GM18498 (cell line): ENCODE measurements around the gene ZNF716.
"Not testable (repeated sequence)": the region's sequence is repeated elsewhere in the genome, so short reads cannot be mapped to it uniquely, and the experiment has no call there.

Experiments used
- ATAC-seq: cut with Tn5 transposase; IDR thresholded peaks from one replicate; pipeline ENCODE4 v1.9.1; 2021; ENCODE audit warnings: mild to moderate bottlenecking, moderate library complexity; ENCODE audit not compliant: unreplicated experiment

The ZNF716 gene

GRCh38 chr7:57425969-57426628 lies 23.9 kb upstream of the ZNF716 start:
- ATAC-seq = no peak

- ATAC-seq = no peak
Measured at GRCh38 chr7:57426629-57427003, 23.4 kb upstream of the ZNF716 start.

DNA sequence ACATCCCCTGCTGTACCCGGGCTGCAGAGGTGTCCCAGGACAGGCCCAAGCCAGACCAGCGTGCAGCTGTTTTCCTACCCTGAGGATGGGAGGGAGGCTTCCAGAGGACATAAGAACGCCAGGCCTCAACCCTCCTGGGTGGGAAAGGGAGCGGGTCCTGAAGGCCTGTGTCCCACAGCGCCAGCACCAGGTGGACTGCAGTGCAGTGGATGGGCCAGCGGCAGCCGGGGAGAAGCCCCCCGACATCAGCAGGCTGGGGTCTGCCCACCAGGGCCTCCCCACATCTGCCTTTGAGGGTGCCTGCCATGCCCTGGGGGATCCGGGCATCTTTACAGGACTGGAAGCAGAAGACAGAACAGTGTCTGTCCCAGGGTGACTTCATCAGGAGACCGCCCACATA lies 22.8 kb upstream of the ZNF716 start:
- ATAC-seq = no peak

GRCh38 chr7:57427594-57427993 lies 22.4 kb upstream of the ZNF716 start:
- no peak for ATAC-seq

- ATAC-seq = no peak
Measured at GRCh38 chr7:57432583-57432982, 17.4 kb upstream of the ZNF716 start.

DNA sequence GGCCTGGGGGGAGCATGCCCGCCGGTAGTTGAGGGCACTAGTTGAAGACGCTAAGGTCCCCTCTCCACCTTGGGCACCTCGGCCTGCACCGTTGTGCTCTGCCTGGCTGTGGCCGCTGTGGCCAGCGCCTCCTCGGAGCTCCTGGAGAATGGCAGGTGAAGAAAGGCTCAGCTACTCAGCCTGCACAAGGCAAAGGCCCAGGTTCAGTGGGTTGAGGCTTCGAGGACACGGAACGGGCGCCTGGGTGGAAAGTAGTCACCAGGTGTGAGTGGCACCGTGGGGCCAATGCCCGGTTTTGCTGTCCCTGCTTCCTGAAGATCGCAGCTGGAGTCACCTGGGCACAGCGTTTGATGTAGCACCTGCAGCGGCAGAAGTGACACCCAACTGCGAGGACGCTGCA lies 12.4 kb upstream of the ZNF716 start:
- no peak for ATAC-seq

- ATAC-seq = no peak
Measured at GRCh38 chr7:57438244-57438643, 11.7 kb upstream of the ZNF716 start.

GRCh38 chr7:57443567-57443966 lies 6.4 kb upstream of the ZNF716 start:
- no peak for ATAC-seq

- not testable (repeated sequence) for ATAC-seq
Measured at GRCh38 chr7:57469186-57469828, 19.3 kb downstream of the ZNF716 start.

- ATAC-seq = not testable (repeated sequence)
Measured at GRCh38 chr7:57480304-57480703, 30.3 kb downstream of the ZNF716 start.

GRCh38 chr7:57485022-57485421 lies 35.0 kb downstream of the ZNF716 start:
- not testable (repeated sequence) for ATAC-seq

DNA sequence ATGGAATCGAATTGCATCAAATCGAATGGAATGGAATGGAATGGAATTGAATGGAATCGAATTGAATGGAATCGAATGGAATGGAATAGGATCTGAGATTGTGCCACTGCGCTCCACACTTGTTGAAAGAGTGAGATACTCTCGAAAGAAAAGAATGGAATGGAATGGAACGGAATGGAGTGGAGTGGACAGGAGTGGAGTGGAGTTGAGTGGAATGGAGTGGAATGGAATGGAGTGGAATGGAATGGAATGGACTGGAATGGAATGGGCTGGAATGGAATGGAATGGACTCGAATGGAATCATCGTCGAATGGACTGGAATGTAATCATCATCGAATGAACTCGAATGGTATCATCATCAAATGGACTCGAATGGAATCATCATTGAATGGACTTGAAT lies 38.0 kb downstream of the ZNF716 start:
- no peak for ATAC-seq

DNA sequence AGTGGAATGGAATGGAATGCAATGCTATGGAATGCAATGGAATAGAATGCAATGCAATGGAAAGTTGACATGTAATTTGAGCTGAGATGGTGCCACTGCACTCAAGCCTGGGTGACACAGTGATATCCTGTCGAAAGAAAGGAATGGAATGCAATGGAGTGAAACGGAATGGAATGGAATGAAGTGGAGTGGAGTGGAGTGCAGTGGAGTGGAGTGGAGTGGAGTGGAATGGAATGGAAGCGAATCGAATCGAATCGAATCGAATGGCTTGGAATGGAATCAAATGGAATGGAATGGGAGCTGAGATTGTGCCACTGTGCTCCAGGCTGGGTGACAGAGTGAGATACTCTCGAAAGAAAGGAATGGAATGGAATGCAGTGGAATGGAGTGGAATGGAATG lies 45.1 kb downstream of the ZNF716 start:
- ATAC-seq = not testable (repeated sequence)

DNA sequence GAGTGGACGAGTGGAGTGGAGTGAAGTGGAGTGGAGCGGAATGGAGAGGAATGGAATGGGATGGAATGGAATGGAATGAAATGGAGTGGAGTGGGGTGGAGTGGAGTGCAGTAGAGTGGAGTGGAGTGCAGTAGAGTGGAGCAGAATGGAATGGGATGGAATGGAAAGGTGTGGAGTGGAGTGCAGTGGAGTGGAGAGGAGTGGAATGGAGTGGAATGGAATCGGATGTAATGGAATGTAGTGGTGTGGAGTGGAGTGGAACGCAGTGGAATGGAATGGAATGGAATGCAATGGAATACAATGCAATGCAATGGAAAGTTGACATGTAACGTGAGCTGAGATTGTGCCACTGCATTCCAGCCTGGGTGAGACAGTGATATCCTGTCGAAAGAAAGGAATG lies 46.4 kb downstream of the ZNF716 start:
- no peak for ATAC-seq

DNA sequence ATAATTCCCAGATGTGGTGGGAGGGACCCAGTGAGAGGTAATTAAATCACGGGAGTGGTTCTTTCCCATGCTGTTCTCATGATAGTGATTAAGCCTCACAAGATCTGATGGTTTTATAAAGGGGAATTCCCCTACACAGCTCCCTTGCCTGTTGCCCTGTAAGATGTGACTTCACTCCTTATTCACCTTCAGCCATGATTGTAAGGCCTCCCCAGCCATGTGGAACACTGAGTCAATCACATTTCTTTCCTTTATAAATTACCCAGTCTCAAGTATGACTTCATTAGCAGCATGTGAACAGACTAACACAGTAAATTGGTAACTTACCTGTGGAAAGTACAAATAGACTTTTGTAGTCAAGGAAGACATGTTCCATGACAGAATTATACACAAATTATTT lies 55.2 kb downstream of the ZNF716 start:
- ATAC-seq = no peak
